HCT116 (cell line): Measurements from ENCODE around the gene GSN. TPM values are rescaled to one million over a fixed set of nuclear protein-coding genes. Genes with fewer than 3 reads are reported as not detected.

Experiments used
- ATAC-seq: fragments of 200-7000 bp; cut with Tn5 transposase; 2 replicates; pipeline ENCODE4 v1.9.1; 2020; ENCODE audit warnings: mild to moderate bottlenecking, moderate library complexity
- BruUV-seq: library from RNA; stranded (reverse); fragments of 400-500 nt; replicated peaks from 2 replicates; lab custom pipeline; 2021; lab: Mats Ljungman, UMichigan
- CTCF ChIA-PET: fragments of 300-600 bp; sonication (Branson Sonifier 250); formaldehyde crosslinking; loops from one replicate; lab custom pipeline; 2021; ENCODE audit warnings: antibody characterized with exemption; lab: Charles Lee
- POLR2A ChIA-PET: fragments of 300-600, 350-600 bp; sonication (Branson Sonifier 250); formaldehyde crosslinking; loops from one replicate; lab custom pipeline; 2021; ENCODE audit warnings: antibody characterized with exemption; lab: Charles Lee
- RAD21 ChIA-PET, 2 experiments: fragments of 300-600 bp; sonication (Branson Sonifier 250); formaldehyde crosslinking; loops; one replicate each; lab custom pipeline; 2023; ENCODE audit warnings: low total read pairs in 2 of 2; ENCODE audit not compliant: uncharacterized antibody in 2 of 2, unreplicated experiment in 2 of 2, low non-redundant PET in 1 of 2; lab: Charles Lee
- DNase-seq: peaks from one replicate; pipeline ENCODE4 v3.0.0-alpha.2; 2010; ENCODE audit warnings: low read depth, low spot score
- H2AFZ ChIP-seq: fragments of 200-600 bp; shearing (Covaris generic), sonication (generic); 2 replicates; pipeline ENCODE4 v1.6.1; 2017; ENCODE audit warnings: low read depth, mixed run types, mixed read lengths, antibody characterized with exemption, low read length; ENCODE audit not compliant: poor library complexity, severe bottlenecking
- H3K27ac ChIP-seq: 2 replicates; pipeline ENCODE4 v1.5.1; 2012; ENCODE audit warnings: low read depth, low read length
- H3K27me3 ChIP-seq: fragments of 200-600 bp; sonication (generic); 2 replicates; pipeline ENCODE4 v1.6.1; 2016; ENCODE audit warnings: mixed run types, low read length, mixed read lengths; ENCODE audit not compliant: insufficient read depth
- H3K36me3 ChIP-seq, 2 experiments: fragments of 200-500 bp in 1 of 2; fragments of 200-600 bp in 1 of 2; sonication (Bioruptor generic) in 1 of 2; sonication (generic) in 1 of 2; 2 replicates each; pipeline versions ENCODE4 v1.5.1 to v1.6.1; 2014 to 2016; ENCODE audit warnings: low read length in 2 of 2, inconsistent platforms in 1 of 2, mixed read lengths in 1 of 2, mixed run types in 1 of 2; ENCODE audit not compliant: insufficient read depth in 2 of 2, control insufficient read depth in 1 of 2
- H3K4me1 ChIP-seq, 2 experiments: fragments of 200-600 bp in 1 of 2; sonication (generic) in 1 of 2; 2 replicates each; pipeline versions ENCODE4 v1.5.1 to v1.6.1; 2012 to 2017; ENCODE audit warnings: low read length in 2 of 2, inconsistent platforms in 1 of 2, mild to moderate bottlenecking in 1 of 2, mixed read lengths in 1 of 2, mixed run types in 1 of 2, moderate library complexity in 1 of 2; ENCODE audit not compliant: insufficient read depth in 2 of 2, control insufficient read depth in 1 of 2
- H3K4me2 ChIP-seq: fragments of 200-600 bp; sonication (generic); 2 replicates; pipeline ENCODE4 v1.6.1; 2017; ENCODE audit warnings: mixed run types, low read length, mixed read lengths
- H3K4me3 ChIP-seq, 2 experiments: fragments of 200-600 bp in 1 of 2; sonication (generic) in 1 of 2; replicated peaks in 1 of 2; 2 replicates each; pipeline ENCODE4 v1.5.1; 2011 to 2016; ENCODE audit warnings: low read length in 2 of 2, control low read depth in 1 of 2, low read depth in 1 of 2, mild to moderate bottlenecking in 1 of 2, mixed read lengths in 1 of 2, mixed run types in 1 of 2
- H3K79me2 ChIP-seq: fragments of 200-600 bp; sonication (generic); 2 replicates; pipeline ENCODE4 v1.6.1; 2017; ENCODE audit warnings: mild to moderate bottlenecking, mixed run types, low read length, moderate library complexity, mixed read lengths; ENCODE audit not compliant: insufficient read depth
- H3K9ac ChIP-seq: fragments of 200-600 bp; sonication (generic); 2 replicates; pipeline ENCODE4 v1.6.1; 2016; ENCODE audit warnings: low read length, mixed read lengths
- H3K9me2 ChIP-seq: fragments of 200-600 bp; sonication (generic), shearing (Covaris generic); 2 replicates; pipeline ENCODE4 v1.6.1; 2017; ENCODE audit warnings: mixed run types, mild to moderate bottlenecking, moderate library complexity; ENCODE audit not compliant: insufficient read depth
- H3K9me3 ChIP-seq, 2 experiments: fragments of 200-500 bp in 1 of 2; fragments of 200-600 bp in 1 of 2; sonication (Bioruptor generic) in 1 of 2; sonication (generic) in 1 of 2; 2 replicates each; pipeline ENCODE4 v1.6.1; 2014 to 2017; ENCODE audit warnings: low read length in 2 of 2, mixed read lengths in 2 of 2, inconsistent platforms in 1 of 2, low read depth in 1 of 2, mild to moderate bottlenecking in 1 of 2, mixed run types in 1 of 2, moderate library complexity in 1 of 2; ENCODE audit not compliant: control insufficient read depth in 1 of 2, insufficient read depth in 1 of 2
- H4K20me1 ChIP-seq: fragments of 200-600 bp; sonication (generic), shearing (Covaris generic); 2 replicates; pipeline ENCODE4 v1.6.1; 2017; ENCODE audit warnings: mixed run types, mild to moderate bottlenecking, moderate library complexity; ENCODE audit not compliant: insufficient read depth
- CBX3 ChIP-seq: IDR thresholded peaks from 2 replicates; pipeline ENCODE4 v1.6.1; 2012; ENCODE audit warnings: low read depth
- CEBPB ChIP-seq: IDR thresholded peaks from 2 replicates; pipeline ENCODE4 v1.6.1; 2012; ENCODE audit warnings: low read depth
- EGR1 ChIP-seq: IDR thresholded peaks from 2 replicates; pipeline ENCODE4 v1.6.1; 2012; ENCODE audit warnings: low read depth
- ELF1 ChIP-seq: IDR thresholded peaks from 2 replicates; pipeline ENCODE4 v1.6.1; 2012; ENCODE audit warnings: low read depth, borderline replicate concordance
- EZH2 ChIP-seq: fragments of 200-600 bp; sonication (generic); IDR thresholded peaks from 2 replicates; pipeline ENCODE4 v1.6.1; 2017; ENCODE audit warnings: antibody characterized with exemption, mixed run types
- EZH2phosphoT487 ChIP-seq: fragments of 200-600 bp; IDR thresholded peaks from 2 replicates; pipeline ENCODE4 v1.6.1; 2018; ENCODE audit warnings: antibody characterized with exemption, borderline replicate concordance
- FOSL1 ChIP-seq: IDR thresholded peaks from 2 replicates; pipeline ENCODE4 v1.6.1; 2012; ENCODE audit warnings: low read depth
- JUND ChIP-seq: IDR thresholded peaks from 2 replicates; pipeline ENCODE4 v1.6.1; 2012
- POLR2A ChIP-seq: IDR thresholded peaks from 2 replicates; pipeline ENCODE4 v1.7.0; 2011; ENCODE audit warnings: borderline replicate concordance; ENCODE audit not compliant: insufficient read depth, insufficient read length; ENCODE audit errors: extremely low read depth
- RAD21 ChIP-seq: IDR thresholded peaks from 2 replicates; pipeline ENCODE4 v1.6.1; 2012; ENCODE audit warnings: low read depth, mild to moderate bottlenecking
- TCF7L2 ChIP-seq: IDR thresholded peaks from 2 replicates; pipeline ENCODE4 v1.7.0; 2011; ENCODE audit warnings: borderline replicate concordance, inconsistent platforms; ENCODE audit not compliant: insufficient read depth, insufficient read length; ENCODE audit errors: extremely low read depth
- YY1 ChIP-seq: IDR thresholded peaks from 2 replicates; pipeline ENCODE4 v1.6.1; 2011; ENCODE audit warnings: low read length, low read depth, moderate library complexity, mild to moderate bottlenecking; ENCODE audit not compliant: insufficient replicate concordance; ENCODE audit errors: extremely low read depth
- ZFX ChIP-seq: fragments of 450-650 bp; IDR thresholded peaks from 2 replicates; pipeline ENCODE4 v1.6.1; 2017
- ZNF274 ChIP-seq: fragments of 200-500 bp; sonication (Bioruptor generic); IDR thresholded peaks from 2 replicates; pipeline ENCODE4 v1.6.1; 2014; ENCODE audit warnings: mild to moderate bottlenecking, low read depth, low read length, inconsistent platforms
- intact Hi-C: fragments of 100-400 bp; cut with micrococcal nuclease; formaldehyde crosslinking; loops from 2 replicates; pipeline ENCODE4 v1.10.0; 2022
- total RNA-seq: library from RNA; stranded (reverse); gene quantifications from one replicate; pipeline ENCODE4 v1.2.1, GENCODE V29; 2021; ENCODE audit not compliant: unreplicated experiment
- TF ChIP-seq, protein P1 (sequence below): IDR thresholded peaks from 2 replicates; pipeline ENCODE4 v1.6.1; 2012
- TF ChIP-seq, protein P2 (sequence below), 3 experiments: fragments of 200-600 bp in 1 of 3; sonication (generic) in 1 of 3; IDR thresholded peaks in 2 of 3; conservative IDR thresholded peaks in 1 of 3; 2 replicates each; pipeline ENCODE4 v1.5.1; 2012 to 2017; ENCODE audit warnings: low read depth in 2 of 3, low read length in 2 of 3, antibody characterized with exemption in 1 of 3, borderline replicate concordance in 1 of 3, control low read depth in 1 of 3, mild to moderate bottlenecking in 1 of 3, mixed read lengths in 1 of 3, mixed run types in 1 of 3, moderate library complexity in 1 of 3; ENCODE audit not compliant: insufficient read depth in 1 of 3
- TF ChIP-seq, protein P3 (sequence below): IDR thresholded peaks from 2 replicates; pipeline ENCODE4 v1.6.1; 2012
- TF ChIP-seq, protein P4 (sequence below): IDR thresholded peaks from 2 replicates; pipeline ENCODE4 v1.6.1; 2012; ENCODE audit warnings: low read depth

GSN gene
- total RNA-seq, 1 experiment from 2014 or later = 71.3 TPM

DNA sequence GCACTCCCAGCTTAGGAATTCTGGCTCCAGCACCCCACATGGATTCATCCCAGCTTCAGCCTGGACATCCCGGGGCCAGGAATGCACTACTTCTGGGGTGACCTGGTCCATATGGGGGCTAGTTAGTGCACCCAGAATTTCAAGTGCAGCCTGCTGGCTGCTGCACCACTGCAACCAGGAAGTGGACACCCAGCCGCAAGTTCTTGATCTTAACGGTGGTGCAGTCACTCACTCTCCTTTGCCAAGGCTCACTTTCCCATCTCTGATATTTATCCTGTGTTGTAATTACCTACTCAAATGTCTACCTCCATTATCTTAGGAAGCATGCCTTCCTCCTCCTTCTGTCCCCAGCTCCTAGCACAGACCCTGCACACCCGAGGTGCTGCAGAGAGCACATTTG is 40.1 kb upstream of the GSN start (continued):
- TF ChIP-seq CBX3 (no peak), POLR2A (no peak), ZNF274 (no peak), YY1 (no peak), EGR1 (no peak)
- TF ChIP-seq, protein P1, sequence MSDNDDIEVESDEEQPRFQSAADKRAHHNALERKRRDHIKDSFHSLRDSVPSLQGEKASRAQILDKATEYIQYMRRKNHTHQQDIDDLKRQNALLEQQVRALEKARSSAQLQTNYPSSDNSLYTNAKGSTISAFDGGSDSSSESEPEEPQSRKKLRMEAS = no peak

DNA sequence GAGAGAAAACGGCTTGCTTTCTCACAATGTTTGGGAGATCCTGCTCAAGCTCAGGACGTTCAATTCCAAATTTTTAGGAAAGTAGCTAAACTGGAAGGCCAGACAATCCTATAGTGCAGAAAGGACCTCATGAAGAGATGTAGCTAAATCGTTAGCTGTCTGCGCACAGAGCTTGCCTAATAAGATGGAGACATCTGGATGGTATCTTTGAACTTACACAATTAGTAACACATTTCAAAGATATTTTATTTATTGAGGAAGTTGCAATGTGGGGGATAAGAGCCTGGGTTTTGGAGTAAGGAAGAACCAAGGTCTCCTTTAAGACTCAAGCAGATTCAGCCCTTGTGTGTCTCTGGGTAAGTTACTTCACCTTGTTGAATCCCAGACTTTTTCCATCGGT is 37.7 kb upstream of the GSN start:
- Histone ChIP-seq H3K4me2 (no peak overlapping the region), H3K27ac (no peak overlapping the region), H3K9me2 (no peaks in the 10 kb centered on the region), H3K4me1 (peaks cover 0 to 13% of the 10 kb centered on the region in 2 experiments; a peak in 1 of 4 replicates), H3K9me3 (no peaks in the 10 kb centered on the region), H4K20me1 (no peaks in the 10 kb centered on the region), H2AFZ (no peak overlapping the region), H3K27me3 (no peaks in the 10 kb centered on the region), H3K4me3 (no peak overlapping the region), H3K36me3 (no peaks in the 10 kb centered on the region), H3K79me2 (no peaks in the 10 kb centered on the region), H3K9ac (no peak overlapping the region)
- TF ChIP-seq, protein P1 = no peak
- no peak for TF ChIP-seq TCF7L2
- TF ChIP-seq, protein P2, sequence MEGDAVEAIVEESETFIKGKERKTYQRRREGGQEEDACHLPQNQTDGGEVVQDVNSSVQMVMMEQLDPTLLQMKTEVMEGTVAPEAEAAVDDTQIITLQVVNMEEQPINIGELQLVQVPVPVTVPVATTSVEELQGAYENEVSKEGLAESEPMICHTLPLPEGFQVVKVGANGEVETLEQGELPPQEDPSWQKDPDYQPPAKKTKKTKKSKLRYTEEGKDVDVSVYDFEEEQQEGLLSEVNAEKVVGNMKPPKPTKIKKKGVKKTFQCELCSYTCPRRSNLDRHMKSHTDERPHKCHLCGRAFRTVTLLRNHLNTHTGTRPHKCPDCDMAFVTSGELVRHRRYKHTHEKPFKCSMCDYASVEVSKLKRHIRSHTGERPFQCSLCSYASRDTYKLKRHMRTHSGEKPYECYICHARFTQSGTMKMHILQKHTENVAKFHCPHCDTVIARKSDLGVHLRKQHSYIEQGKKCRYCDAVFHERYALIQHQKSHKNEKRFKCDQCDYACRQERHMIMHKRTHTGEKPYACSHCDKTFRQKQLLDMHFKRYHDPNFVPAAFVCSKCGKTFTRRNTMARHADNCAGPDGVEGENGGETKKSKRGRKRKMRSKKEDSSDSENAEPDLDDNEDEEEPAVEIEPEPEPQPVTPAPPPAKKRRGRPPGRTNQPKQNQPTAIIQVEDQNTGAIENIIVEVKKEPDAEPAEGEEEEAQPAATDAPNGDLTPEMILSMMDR (IDR thresholded peaks at IDR 0.05 in 2 of 3, conservative IDR thresholded peaks at IDR 0.05 in 1 of 3; ENCODE audit: borderline replicate concordance in 1 of 3, insufficient read depth in 1 of 3, low read depth in 2 of 3, low read length in 2 of 3) = no peak
- TF ChIP-seq YY1 = no peak
- TF ChIP-seq, protein P3, sequence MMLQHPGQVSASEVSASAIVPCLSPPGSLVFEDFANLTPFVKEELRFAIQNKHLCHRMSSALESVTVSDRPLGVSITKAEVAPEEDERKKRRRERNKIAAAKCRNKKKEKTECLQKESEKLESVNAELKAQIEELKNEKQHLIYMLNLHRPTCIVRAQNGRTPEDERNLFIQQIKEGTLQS = no peak
- no peak for TF ChIP-seq EZH2phosphoT487
- TF ChIP-seq CBX3 = no peak
- TF ChIP-seq, protein P4, sequence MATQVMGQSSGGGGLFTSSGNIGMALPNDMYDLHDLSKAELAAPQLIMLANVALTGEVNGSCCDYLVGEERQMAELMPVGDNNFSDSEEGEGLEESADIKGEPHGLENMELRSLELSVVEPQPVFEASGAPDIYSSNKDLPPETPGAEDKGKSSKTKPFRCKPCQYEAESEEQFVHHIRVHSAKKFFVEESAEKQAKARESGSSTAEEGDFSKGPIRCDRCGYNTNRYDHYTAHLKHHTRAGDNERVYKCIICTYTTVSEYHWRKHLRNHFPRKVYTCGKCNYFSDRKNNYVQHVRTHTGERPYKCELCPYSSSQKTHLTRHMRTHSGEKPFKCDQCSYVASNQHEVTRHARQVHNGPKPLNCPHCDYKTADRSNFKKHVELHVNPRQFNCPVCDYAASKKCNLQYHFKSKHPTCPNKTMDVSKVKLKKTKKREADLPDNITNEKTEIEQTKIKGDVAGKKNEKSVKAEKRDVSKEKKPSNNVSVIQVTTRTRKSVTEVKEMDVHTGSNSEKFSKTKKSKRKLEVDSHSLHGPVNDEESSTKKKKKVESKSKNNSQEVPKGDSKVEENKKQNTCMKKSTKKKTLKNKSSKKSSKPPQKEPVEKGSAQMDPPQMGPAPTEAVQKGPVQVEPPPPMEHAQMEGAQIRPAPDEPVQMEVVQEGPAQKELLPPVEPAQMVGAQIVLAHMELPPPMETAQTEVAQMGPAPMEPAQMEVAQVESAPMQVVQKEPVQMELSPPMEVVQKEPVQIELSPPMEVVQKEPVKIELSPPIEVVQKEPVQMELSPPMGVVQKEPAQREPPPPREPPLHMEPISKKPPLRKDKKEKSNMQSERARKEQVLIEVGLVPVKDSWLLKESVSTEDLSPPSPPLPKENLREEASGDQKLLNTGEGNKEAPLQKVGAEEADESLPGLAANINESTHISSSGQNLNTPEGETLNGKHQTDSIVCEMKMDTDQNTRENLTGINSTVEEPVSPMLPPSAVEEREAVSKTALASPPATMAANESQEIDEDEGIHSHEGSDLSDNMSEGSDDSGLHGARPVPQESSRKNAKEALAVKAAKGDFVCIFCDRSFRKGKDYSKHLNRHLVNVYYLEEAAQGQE = no peak
- TF ChIP-seq ZNF274 = no peak
- no peak for TF ChIP-seq FOSL1
- no peak for TF ChIP-seq ZFX
- no peak for TF ChIP-seq JUND
- TF ChIP-seq EZH2 = no peak
- no peak for TF ChIP-seq EGR1
- no peak for TF ChIP-seq RAD21
- no peak for TF ChIP-seq ELF1
- no peak for TF ChIP-seq CEBPB
- no peak for DNase-seq
- ChIA-PET POLR2A (interaction anchor here (1.0 kb wide), 1 partner anchor 37 kb away, joined by 4 read pairs; the partner anchor contains the start of gene GSN), CTCF (no interaction called here), RAD21 (no interaction called here)
- intact Hi-C loops = no loop called here
- BruUV-seq = no TSS peak
- ATAC-seq = no peak
